Measurements from ENCODE around the gene MYO16. TPM values are rescaled to one million over a fixed set of nuclear protein-coding genes. Genes with fewer than 3 reads are reported as not detected.
"Not testable (repeated sequence)": the region's sequence is repeated elsewhere in the genome, so short reads cannot be mapped to it uniquely, and the experiment has no call there.

The MYO16 gene
- total RNA-seq, 2 experiments from 2014 or later = not detected

- ChIA-PET CTCF (no interaction called here), POLR2A (no interaction called here)
These were observed 378.5 kb downstream of the MYO16 start for GRCh38 chr13:109007946-109008345.

- ChIA-PET POLR2A (no interaction called here), CTCF (no interaction called here)
These were observed 380.3 kb downstream of the MYO16 start for GRCh38 chr13:109009756-109010155.

- CTCF ChIA-PET = no interaction called here
- POLR2A ChIA-PET = no interaction called here
These were observed 381.5 kb downstream of the MYO16 start for GRCh38 chr13:109010912-109011311.

- ChIA-PET CTCF (no interaction called here), POLR2A (no interaction called here)
These were observed 382.7 kb downstream of the MYO16 start for GRCh38 chr13:109012115-109012514.

GRCh38 chr13:109021558-109021957, 392.1 kb downstream of the MYO16 start:
- ChIA-PET POLR2A (no interaction called here), CTCF (no interaction called here)

- CTCF ChIA-PET = no interaction called here
- POLR2A ChIA-PET = no interaction called here
These were observed 395.2 kb downstream of the MYO16 start for GRCh38 chr13:109024611-109025010.

GRCh38 chr13:109026266-109026665, 396.9 kb downstream of the MYO16 start:
- POLR2A ChIA-PET = no interaction called here
- CTCF ChIA-PET = no interaction called here

GRCh38 chr13:109028624-109029023, 399.2 kb downstream of the MYO16 start:
- POLR2A ChIA-PET = no interaction called here
- CTCF ChIA-PET = no interaction called here

GRCh38 chr13:109033090-109033489, 403.7 kb downstream of the MYO16 start:
- ChIA-PET CTCF (no interaction called here), POLR2A (no interaction called here)

GRCh38 chr13:109036078-109036780, 406.8 kb downstream of the MYO16 start:
- CTCF ChIA-PET = no interaction called here
- POLR2A ChIA-PET = no interaction called here

GRCh38 chr13:109043636-109044035, 414.2 kb downstream of the MYO16 start:
- POLR2A ChIA-PET = no interaction called here

GRCh38 chr13:109055850-109056249, 426.4 kb downstream of the MYO16 start:
- POLR2A ChIA-PET = no interaction called here

More at GRCh38 chr13:109043636-109044035, 414.2 kb downstream of the MYO16 start:
- CTCF ChIA-PET = no interaction called here

GRCh38 chr13:109058087-109058486, 428.7 kb downstream of the MYO16 start:
- POLR2A ChIA-PET = no interaction called here
- CTCF ChIA-PET = no interaction called here

More at GRCh38 chr13:109055850-109056249, 426.4 kb downstream of the MYO16 start:
- CTCF ChIA-PET = no interaction called here

- CTCF ChIA-PET = no interaction called here
- POLR2A ChIA-PET = no interaction called here
These were observed 443.1 kb downstream of the MYO16 start for GRCh38 chr13:109072505-109072904.

GRCh38 chr13:109074436-109074835, 445.0 kb downstream of the MYO16 start:
- ChIA-PET CTCF (no interaction called here), POLR2A (no interaction called here)

GRCh38 chr13:109074853-109075252, 445.4 kb downstream of the MYO16 start:
- CTCF ChIA-PET = no interaction called here
- POLR2A ChIA-PET = no interaction called here

GRCh38 chr13:109087916-109088623, 458.7 kb downstream of the MYO16 start:
- POLR2A ChIA-PET = no interaction called here
- CTCF ChIA-PET = no interaction called here

- ChIA-PET POLR2A (no interaction called here), CTCF (no interaction called here)
These were observed 459.2 kb downstream of the MYO16 start for GRCh38 chr13:109088624-109088917.

- ChIA-PET CTCF (no interaction called here), POLR2A (no interaction called here)
These were observed 461.4 kb downstream of the MYO16 start for GRCh38 chr13:109090796-109091195.

GRCh38 chr13:109091249-109091648, 461.8 kb downstream of the MYO16 start:
- CTCF ChIA-PET = no interaction called here
- POLR2A ChIA-PET = no interaction called here

- CTCF ChIA-PET, POLR2A ChIA-PET: not testable (repeated sequence)
These were observed 462.8 kb downstream of the MYO16 start for GRCh38 chr13:109092186-109092585.

- POLR2A ChIA-PET = no interaction called here
- CTCF ChIA-PET = no interaction called here
These were observed 464.6 kb downstream of the MYO16 start for GRCh38 chr13:109093998-109094397.

Data from activated CD8-positive, alpha-beta memory T cell treated with anti-CD3 and anti-CD28 coated beads for 36 hours (primary cell).